NCI-H1694 (cell line): ENCODE results near the gene UBC.
"Not testable (repeated sequence)": the region's sequence is repeated elsewhere in the genome, so short reads cannot be mapped to it uniquely, and the experiment has no call there.

Experiments used
- DNase-seq: peaks from one replicate; lab custom pipeline; 2025; lab: John Stamatoyannopoulos, UW

Gene UBC

DNA sequence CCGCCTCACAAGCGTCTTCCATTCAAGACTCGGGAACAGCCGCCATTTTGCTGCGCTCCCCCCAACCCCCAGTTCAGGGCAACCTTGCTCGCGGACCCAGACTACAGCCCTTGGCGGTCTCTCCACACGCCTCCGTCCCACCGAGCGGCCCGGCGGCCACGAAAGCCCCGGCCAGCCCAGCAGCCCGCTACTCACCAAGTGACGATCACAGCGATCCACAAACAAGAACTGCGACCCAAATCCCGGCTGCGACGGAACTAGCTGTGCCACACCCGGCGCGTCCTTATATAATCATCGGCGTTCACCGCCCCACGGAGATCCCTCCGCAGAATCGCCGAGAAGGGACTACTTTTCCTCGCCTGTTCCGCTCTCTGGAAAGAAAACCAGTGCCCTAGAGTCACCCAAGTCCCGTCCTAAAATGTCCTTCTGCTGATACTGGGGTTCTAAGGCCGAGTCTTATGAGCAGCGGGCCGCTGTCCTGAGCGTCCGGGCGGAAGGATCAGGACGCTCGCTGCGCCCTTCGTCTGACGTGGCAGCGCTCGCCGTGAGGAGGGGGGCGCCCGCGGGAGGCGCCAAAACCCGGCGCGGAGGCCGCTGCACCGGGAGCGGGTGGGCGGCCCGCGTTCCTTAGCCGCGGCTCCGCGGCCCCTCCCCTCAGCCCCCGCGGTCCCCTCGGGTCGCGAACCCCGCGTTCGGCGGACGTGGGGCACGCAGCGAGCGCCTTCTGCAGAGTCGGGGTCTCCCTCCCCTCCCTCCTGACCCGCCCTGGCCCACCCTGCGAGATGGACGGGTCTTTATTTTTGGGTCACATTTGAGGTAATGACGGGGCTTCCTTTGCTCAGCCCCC is at the start of gene UBC:
Gene UBC (minus strand): TSS at position 259 of the 847 bp plus-strand sequence. CDS start 879 bp downstream, outside the sequence.
- DNase-seq = no peak

DNA sequence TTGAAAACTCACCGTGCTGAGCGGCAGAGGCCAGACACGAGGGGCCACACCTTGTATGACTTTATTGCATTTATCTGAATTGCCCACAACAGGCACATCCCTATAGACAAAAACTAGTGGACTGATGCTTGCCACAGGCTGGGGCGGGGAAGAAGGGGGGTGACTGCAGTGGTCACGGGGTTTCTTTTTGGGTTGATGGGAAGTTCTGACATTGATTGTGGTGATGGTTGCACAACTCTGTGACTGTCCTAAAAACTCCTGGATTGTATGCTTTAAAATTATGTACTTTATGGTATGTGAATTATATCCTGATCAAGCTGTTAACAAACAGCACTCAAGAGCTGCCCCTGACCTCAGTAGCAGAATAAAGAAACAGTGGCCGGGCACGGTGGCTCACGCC is 48.8 kb upstream of the UBC start:
- DNase-seq = no peak

DNA sequence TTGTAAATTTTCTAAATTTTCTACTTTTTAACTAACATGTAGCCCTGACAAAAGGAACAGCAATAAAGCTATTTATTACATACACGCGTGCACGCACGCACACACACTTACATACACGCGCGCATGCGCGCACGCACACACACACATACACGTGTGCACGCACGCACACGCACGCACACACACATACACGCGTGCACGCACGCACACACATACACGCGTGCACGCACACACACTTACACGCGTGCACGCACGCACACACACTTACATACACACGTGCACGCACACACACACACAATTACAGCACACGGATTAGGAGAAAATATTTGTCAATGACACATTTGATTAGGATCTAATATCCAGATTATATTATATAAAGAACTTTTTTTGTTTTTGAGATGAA is 46.6 kb upstream of the UBC start:
- no peak for DNase-seq

DNA sequence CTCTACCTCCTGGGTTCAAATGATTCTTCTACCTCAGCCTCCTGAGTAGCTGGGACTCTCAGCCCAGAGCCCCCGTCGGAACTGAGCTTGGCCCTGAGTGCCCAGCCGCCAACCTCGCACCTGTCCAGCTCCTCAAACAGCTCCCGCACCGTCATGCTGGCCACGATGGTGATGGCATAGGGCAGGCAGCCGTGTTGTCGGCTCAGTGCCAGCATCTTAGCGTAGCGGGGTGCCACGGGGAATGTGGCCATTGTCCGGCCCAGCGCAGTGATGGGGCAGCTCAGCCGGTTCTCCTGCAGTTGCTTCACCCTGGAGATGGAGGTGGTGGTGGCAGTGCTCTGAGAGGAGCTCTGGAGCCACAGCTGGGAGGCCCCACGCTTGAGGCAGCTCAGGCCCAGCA is 42.1 kb upstream of the UBC start:
- DNase-seq = no peak

DNA sequence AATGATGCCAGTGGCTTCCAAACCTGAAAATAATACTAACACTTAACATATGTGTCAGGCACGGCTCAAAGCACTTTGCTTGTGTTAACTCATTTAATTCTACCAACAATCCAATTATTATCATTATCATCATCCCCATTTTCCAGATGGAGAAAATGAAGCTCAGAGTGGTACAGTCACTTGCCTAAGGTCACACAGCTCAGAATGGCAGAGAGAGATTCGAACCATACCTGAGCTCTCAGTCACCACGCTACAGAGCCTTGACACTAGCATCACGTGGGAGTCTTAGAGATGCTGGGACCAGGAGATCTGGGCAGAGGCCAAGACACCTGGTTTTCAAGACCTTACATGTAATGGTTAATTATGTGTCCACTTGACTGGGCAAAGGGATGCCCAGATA is 40.3 kb upstream of the UBC start:
- DNase-seq = no peak

DNA sequence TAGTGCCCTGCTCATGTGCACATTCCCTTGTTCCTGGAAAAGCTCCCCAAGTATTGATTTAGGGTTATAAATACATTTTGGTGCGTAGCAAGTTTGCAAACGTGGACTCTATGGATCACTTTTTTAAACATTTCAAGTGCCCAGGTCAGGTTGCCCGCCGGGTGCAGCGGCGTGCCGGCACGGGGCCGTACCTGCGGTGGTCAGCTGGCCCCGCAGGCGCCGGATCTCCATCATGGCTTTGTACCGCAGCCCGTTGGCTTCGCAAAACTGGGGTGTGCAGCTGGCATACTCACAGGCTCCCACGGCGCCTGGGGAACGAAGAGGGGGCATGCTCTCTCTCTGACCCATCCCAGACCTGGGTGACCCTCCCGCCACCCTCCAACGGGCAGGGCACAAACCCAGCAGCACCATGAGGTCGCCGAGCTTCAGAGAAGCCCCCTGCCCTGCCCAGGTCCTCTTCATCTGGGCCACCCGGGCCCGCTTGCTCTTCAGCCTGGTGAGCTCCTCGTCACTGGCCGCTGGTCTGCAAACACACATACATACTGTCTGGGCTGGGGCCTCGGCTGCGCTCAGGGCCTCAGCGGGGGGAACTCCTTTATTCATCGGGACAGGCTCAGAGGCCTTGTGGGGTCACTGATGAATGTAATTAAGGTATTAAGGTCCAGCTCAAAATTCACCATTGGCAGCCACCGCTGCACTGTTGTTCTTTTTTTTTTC is 39.4 kb upstream of the UBC start:
- DNase-seq = no peak

DNA sequence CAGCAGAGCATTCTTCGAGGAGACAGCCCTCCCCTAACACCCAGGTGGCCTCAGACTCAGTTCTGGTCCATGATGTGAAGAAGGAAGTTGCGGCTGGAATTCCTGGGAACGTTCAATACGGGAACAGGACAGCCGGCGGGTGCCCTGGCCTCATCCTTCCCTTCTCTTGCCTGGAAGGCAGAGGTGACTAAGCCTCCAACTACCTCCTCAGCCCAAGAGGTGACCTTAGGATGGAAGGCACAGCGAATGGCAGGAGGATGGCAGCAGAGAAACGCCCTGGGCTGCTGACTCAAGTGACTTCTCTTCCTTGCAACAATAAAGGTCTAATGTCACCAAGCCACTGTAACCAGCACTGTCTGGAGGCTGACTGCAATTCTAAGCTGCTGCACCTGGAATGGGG is 38.4 kb upstream of the UBC start:
- no peak for DNase-seq

DNA sequence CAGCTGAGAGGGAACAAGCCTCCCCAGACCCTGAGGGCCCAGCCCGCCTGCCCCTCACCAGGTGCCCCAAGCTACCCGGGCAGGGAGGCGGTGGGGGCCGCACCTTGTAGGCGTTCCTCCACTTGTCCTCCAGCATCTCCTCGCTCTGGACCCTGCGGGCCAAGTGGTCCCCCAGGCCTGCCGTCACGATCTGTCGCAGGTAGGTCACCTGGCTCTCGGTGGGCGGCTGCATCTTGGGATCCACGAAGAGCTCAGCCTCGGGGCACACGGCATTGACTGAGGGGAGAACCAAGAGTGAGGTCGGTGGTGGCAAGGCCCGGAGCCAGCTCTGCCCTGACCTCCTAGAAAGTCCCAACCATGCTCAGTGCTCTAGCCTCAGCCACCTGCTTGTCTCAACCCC is 37.8 kb upstream of the UBC start:
- DNase-seq = no peak

DNA sequence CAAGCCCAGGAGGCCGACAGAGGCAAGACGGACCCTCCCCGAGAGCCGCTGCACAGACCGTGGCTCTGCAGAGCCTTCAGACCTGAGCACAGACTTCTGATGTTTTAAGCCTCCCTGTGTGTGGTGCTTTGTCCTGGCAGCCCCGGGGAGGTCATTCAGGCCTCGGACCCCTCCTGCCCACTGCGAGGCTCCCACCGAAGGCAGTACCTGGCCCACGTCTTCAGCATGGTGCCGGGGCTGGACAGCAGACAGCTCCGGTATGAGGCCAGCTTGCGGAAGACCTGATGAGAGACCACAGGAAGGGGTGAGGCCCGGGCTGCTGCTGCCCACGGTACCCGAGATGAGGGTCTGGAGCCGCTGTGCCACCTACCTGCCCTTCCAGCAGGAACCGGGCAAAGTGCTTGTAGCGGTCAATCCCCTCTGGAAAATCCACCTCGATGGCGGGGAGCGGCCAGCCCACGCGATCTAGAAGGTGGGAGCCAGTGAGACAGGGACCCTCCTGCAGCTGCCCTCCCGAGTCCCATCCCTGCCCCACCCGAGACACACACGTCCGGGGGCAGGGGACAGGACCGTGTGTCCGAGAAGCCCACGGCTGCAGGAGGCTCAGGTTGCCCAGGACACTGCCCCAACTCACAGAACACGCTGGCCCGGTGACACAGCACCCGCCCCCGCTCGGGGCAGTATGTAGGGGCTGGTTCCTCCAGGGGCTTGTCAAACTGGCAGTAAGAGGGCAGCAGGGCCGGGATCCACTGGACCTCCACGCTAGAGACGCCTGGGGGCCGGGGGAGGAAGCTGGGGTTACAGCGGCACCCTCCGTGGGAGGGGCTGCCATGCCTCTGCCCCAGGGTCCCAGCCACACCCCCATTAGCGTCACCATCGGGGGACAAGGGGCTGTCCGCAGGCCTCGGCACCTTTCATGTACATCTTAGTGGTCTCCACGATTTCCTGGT is 35.6 kb upstream of the UBC start:
- no peak for DNase-seq

DNA sequence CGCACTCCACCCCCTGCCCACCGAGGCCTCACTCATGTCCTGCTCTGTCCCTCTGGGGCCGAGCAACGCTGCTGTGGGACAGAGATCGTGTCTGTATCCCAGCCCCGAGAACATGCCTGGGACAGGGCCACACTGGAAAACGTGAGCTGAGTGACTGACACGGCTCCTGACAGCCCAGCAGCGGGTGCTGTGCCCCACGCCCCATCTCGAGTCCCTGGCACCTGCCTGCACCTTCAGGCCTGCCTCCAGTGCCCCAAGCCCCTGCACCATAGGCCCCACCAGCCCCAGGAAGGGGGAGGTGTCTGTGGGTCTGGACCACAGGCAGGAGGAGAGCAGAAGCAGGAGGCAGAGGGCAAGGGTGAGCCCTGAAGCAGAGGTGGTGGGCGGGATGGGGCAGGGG is 34.6 kb upstream of the UBC start:
- no peak for DNase-seq

DNA sequence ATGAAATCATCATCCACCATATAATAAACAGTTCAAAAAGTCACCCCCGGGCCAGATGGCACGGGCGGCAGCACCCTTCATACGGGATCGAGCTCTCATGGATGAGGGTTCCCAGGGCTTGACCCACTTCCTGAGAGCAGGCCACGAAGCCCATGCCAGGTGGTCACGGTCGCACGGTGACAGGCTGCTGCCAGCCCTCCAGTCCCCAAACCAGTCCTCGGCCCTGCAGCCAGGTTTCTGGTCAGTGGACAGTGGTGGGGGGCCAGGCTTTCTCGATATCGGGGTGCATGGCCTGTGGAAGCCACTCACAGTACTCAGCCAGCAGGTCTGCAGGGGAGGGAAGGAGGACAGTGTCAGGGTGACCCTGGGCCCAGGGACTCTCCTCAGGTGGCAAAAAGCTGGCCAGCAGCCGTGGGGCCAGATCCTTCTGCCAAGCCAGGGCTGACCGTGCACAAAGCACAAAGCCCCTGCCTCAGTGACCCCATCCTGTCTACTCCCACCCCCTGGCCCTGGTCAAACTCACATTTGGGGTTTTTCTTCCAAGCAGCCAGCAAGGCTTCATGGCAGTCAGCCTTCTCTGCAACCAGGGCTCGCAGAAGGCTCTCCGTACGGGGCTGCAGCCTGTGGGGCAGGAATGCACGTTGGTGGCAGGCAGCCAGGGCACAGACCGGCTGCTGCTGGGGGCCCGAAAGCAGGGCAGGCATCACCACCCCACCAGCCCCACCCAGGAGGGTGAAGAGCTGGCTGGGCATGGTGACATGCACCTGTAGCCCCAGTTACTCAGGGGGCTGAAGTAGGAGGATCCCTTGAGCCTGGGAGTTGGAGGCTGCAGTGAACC is 33.3 kb upstream of the UBC start:
- DNase-seq = no peak

DNA sequence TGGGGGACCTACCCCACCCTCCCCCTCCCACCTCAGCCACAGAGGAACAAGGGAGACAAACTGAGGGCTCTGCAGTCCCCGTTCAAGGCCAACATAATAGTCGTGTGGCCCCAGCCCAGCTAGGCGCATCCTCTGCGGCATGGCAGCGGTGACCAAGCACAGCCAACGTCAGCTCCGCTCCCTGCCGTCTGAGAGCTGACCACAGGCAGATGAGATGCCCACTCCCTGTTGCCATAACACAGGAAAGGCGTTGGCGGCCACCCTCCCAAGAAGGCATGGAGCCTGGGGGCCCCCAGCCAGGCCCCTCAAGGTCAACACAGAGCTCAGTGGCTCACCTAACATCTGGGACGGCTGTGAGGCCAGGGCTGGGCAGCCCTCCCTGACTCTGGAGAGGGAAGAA is 32.6 kb upstream of the UBC start:
- no peak for DNase-seq

DNA sequence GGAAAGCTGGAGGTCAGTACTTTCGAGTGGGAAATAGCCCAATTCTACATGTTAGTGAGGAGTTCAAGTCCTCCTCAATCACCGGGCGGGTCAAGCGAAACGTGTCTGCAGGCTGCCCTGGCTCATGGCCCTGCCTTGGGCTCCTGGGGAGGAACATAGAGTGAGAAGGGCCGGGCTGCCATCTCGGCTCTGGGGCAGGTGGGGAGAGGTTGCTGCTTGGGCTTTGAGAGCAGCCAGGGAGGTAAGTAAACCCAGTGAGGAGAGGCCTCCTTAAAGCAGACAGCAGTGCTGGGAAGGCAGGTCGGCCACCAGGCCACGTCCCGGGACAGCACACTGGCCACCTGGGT is 32.0 kb upstream of the UBC start:
- DNase-seq = no peak

DNA sequence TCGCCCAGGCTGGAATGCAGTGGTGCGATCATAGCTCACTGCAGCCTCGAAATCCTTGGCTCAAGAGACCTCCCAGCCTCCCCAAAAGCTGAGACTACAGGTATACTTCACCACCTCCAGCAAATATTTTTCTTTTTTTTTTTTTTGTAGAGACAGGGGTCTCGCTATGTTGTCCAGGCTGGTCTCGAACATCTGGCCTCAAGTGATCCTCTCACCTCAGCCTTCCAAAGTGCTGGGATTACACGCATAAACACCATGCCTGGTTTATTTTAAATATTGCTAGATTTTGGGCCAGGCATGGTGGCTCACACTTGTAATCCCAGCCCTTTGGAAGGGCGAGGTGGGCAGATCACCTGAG is 26.7 kb upstream of the UBC start:
- DNase-seq = no peak

DNA sequence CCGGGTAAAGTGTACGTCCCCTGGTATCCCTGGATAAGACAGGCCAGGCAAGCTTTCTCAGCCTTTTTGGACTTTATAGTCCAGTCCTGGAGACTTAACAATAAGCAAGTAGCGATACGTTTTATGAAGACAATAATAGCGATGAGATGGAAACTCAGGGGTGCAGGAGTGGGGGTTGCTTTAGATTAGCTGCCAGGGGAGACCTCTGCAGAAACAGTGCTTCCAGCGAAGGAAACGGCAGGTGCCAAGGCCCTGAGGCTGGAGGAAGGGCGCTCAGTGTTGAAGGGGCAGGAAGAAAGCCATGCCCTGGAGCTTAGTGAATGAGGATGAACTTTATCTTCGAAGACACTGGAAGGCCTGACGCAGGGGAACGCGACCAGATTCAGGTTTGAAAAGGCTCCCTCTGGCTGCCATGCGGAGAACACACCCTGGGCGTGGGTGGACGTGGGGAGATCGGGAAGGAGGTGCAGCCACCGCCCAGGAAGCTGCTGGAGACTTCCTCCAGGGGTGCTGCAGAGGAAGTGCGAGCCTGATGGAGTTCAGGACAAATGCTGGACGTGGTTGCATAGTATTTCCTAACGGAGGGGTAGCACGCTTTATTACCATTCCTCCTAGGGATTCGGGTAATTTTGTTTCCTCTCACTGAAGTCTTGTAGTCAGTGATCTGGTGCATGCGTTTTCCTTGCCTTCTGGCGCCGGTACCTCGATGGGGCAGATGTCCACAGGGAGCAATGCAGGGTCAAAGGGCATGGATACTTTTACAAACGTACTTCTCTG is 26.1 kb upstream of the UBC start:
- DNase-seq = no peak

DNA sequence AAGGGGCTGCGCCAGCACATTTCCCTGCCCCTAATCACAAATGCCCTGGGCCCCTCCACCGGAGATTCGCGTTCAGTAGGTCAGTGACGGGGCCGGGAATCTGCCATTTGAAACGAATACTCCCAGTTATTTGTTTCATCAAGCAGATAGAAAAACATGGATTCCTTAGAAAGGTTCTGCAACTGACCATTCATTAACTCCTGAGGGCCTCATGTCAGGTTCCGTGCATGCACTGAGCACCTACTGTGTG is 25.6 kb upstream of the UBC start:
- no peak for DNase-seq

DNA sequence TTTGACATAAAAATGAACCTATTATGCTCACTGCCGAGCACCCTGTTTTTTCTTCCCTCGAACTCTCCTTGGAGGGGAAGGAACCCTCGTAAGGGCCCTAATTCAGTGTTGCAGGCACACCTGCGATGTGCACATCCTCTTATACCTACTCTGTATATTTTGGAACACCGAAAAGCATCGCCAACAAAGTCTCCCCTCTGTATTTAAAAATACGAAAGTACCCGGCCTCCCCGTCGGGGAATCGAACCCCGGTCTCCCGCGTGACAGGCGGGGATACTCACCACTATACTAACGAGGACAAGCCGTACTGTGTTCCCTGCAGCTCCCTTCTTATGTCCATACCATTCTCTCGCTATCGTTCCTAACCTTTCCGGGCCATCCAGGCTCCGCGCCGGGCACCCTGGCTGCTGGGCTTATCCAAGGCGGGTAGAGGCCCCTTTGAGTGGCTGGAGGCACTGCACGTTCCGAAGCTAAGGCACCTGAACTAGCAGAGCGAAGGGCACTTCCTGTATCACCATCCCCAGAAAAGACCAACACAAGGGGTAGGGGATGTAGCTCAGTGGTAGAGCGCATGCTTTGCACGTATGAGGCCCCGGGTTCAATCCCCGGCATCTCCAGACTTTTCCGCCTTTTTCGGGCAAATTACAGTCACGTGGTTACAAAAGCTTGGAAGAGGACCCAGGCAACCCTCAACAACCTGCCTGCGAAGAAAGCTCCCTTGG is 25.1 kb upstream of the UBC start:
- no peak for DNase-seq

DNA sequence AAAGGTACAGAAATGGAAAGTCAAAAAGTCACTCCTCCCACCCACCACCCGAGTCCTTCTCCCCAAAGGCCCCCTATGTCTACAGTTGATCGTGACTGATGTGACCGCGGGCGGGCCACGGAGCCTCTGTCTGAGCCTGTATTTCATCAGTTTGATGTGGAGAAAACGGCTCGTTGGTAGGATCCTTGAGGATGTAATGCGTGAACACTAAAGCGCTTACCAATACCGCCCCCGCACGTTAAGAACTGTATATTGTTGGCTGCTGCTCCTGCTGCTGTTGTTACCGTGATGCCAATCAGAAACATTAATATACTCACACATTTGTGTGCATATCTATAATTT is 24.6 kb upstream of the UBC start:
- DNase-seq = no peak

DNA sequence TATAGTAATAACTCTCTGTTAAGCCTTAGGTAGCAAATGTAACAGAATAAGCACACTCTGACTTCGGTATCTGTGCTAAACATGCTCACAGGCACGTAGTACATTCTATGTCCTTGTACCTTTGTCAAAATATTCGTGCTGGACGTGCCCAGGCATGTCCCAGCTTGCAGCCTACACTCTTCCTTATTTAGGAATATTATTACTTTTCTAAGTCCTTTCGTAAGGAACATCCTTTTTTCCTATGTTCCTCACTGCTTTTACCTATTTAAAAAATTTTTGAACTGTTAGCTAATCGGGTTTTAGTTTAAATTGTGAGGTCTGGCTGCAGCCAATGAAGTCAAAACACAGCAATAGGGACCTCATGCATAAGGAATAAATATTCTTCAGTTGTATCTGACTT is 24.1 kb upstream of the UBC start:
- DNase-seq = no peak

DNA sequence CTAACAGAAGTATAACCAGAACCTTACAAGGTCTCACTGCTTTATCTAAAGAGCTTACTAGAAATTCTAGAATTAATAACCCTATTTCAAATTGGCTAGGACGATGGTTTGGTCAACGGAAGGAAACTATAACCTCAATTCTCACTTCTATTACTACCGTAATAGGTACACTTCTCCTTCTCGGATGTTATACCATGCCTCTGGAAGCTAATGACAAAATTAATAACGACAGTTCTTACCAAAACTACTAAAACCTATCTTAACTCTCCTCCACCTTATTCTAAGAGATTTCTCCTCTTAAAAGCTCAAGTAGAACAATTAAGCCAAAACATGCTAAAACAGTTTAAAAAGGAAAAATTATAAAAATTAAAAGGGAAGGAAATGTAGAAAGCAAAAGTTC is 23.7 kb upstream of the UBC start:
- DNase-seq = no peak

DNA sequence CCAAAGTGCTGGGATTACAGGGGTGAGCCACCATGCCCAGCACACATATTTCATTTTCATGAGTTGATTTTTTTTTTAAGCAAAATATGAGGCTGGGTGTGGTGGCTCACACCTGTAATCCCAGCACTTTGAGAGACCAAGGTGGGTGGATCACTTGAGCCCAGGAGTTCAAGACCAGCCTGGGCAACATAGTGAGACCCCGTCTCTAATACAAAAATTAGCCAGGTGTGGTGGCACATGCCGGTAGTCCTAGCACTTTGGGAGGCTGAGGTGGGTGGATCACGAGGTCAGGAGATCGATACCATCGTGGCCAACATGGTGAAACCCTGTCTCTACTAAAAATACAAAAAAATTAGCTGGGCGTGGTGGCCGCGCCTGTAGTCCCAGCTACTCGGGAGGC is 17.1 kb upstream of the UBC start:
- DNase-seq = not testable (repeated sequence)
